ENCODE data around the gene FAM47A. TPM values are rescaled to one million over a fixed set of nuclear protein-coding genes. Genes with fewer than 3 reads are reported as not detected.

FAM47A gene
- total RNA-seq (2014; rRNA removed; shearing (Covaris generic)): not detected in 2 replicates

DNA sequence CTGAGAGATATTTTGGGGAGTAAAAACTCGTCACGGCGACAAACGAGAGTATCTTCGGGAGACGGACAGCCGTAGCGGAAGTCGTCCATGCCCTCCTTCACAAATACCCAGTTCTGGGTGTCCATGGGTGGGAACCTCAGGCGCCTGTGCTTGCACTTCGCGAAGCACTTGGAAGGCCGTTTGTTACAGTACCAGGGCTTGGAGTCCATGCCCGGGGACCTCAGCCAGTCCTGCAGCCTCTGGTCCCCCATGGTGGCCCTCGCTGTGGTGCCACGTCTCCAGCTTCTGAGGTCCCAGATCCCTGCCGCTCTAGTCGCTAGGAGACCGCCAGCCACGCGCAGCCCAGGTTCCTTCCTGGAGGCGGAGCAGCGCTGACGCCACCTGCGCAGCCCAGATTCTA lies at the start of gene FAM47A:
TSS of gene FAM47A (minus strand) at position 287 of the 400 bp plus-strand sequence. CDS start at position 251, 36 bp downstream.
- no peak for DNase-seq
- H3K4me3 ChIP-seq: no peak within 1 kb of the TSS
- H3K4me1 ChIP-seq: no peaks in the 10 kb centered on the region
- H3K27ac ChIP-seq: no peak within 1 kb of the TSS
- H3K27me3 ChIP-seq: no peaks in the 10 kb centered on the region
- no peaks in the 10 kb centered on the region for H3K36me3 ChIP-seq
- no peaks in the 10 kb centered on the region for H3K9me3 ChIP-seq (replicated peaks)

- Histone ChIP-seq H3K4me1 (no peaks in the 10 kb centered on the region), H3K27ac (no peak overlapping the region), H3K36me3 (no peaks in the 10 kb centered on the region), H3K9me3 (replicated peaks) (no peaks in the 10 kb centered on the region), H3K27me3 (no peaks in the 10 kb centered on the region), H3K4me3 (no peak overlapping the region)
- no peak for DNase-seq
Observed at GRCh38 chrX:34147345-34147744, 15.2 kb upstream of the FAM47A start.

- DNase-seq: no peak
- H3K27ac ChIP-seq: no peak overlapping the region
- H3K36me3 ChIP-seq: no peaks in the 10 kb centered on the region
- H3K27me3 ChIP-seq: no peaks in the 10 kb centered on the region
- no peak overlapping the region for H3K4me3 ChIP-seq
- no peaks in the 10 kb centered on the region for H3K9me3 ChIP-seq (replicated peaks)
- H3K4me1 ChIP-seq: no peaks in the 10 kb centered on the region
Observed at GRCh38 chrX:34146906-34147305, 14.8 kb upstream of the FAM47A start.

DNA sequence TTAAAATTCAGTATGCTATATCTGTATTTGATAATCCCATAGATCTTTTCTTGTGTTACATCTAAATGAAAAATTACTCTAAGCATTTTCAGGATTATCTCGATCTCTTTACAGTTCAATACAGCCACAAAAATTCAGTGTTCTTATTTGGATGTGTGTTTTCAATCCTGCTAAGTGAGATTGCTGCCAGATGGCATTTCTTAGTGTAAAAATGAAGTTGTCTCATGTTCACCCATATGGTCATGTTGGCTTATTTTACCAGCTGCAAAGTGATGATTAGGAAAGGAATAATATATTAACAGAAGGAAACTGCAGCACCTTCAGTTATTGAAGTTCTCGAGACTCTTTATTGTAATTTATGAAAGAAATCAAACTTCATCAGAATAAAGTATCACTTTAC lies 12.1 kb upstream of the FAM47A start:
- H3K4me1 ChIP-seq: no peaks in the 10 kb centered on the region
- no peak for DNase-seq
- H3K27me3 ChIP-seq: no peaks in the 10 kb centered on the region
- no peaks in the 10 kb centered on the region for H3K9me3 ChIP-seq (replicated peaks)
- no peak overlapping the region for H3K4me3 ChIP-seq
- no peak overlapping the region for H3K27ac ChIP-seq
- no peaks in the 10 kb centered on the region for H3K36me3 ChIP-seq

GRCh38 chrX:34140816-34141215 lies 8.7 kb upstream of the FAM47A start:
- H3K4me3 ChIP-seq: no peak overlapping the region
- no peaks in the 10 kb centered on the region for H3K9me3 ChIP-seq (replicated peaks)
- no peaks in the 10 kb centered on the region for H3K36me3 ChIP-seq
- no peak for DNase-seq
- no peaks in the 10 kb centered on the region for H3K27me3 ChIP-seq
- H3K27ac ChIP-seq: no peak overlapping the region
- no peaks in the 10 kb centered on the region for H3K4me1 ChIP-seq

DNA sequence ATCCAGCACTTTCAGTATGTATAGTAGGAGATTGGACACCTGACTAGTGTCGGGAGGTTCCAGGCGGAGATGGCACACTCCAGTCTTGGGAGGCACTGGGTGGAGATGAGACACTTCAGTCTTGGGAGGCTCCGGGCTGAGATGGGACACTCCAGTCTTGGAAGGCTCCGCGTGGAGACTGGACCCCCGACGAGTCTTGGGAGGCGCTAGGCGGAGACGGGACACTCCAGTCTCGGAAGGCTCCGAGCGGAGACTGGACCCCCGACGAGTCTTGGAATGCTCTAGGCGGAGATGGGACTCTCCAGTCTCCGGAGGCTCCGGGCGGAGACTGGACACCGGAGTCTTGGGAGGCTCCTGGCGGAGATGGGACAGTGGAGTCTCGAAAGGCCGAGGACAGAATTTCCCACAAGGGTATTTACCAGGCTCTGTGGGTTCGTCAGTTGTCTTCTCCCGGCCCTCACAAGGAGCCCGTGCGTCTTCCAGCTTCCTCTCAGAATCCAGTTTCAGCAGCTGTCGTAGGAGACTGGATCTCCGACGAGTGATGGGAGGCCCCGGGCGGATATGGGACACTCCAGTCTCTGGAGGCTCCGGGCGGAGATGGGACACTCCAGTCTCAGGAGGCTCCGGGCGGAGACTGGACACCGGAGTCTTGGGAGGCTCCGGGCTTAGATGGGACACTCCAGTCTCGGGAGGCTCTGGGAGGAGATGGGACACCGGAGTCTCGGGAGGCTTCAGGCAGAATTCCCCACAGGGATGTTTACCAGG lies 952 bp downstream of the FAM47A start:
- H3K4me3 ChIP-seq: no peak overlapping the region
- H3K27me3 ChIP-seq: no peaks in the 10 kb centered on the region
- no peaks in the 10 kb centered on the region for H3K4me1 ChIP-seq
- no peaks in the 10 kb centered on the region for H3K36me3 ChIP-seq
- H3K27ac ChIP-seq: no peak overlapping the region
- H3K9me3 ChIP-seq (replicated peaks): no peaks in the 10 kb centered on the region
- no peak for DNase-seq

GRCh38 chrX:34130501-34130900 lies 1.6 kb downstream of the FAM47A start:
- H3K9me3 ChIP-seq (replicated peaks): no peaks in the 10 kb centered on the region

GRCh38 chrX:34126011-34126410 lies 6.1 kb downstream of the FAM47A start:
- Histone ChIP-seq H3K9me3 (replicated peaks) (no peaks in the 10 kb centered on the region), H3K27ac (no peak overlapping the region), H3K36me3 (no peaks in the 10 kb centered on the region), H3K4me1 (no peaks in the 10 kb centered on the region), H3K4me3 (no peak overlapping the region), H3K27me3 (no peaks in the 10 kb centered on the region)
- no peak for DNase-seq

More at GRCh38 chrX:34130501-34130900, 1.6 kb downstream of the FAM47A start:
- Histone ChIP-seq H3K4me1 (no peaks in the 10 kb centered on the region), H3K36me3 (no peaks in the 10 kb centered on the region), H3K27me3 (no peaks in the 10 kb centered on the region), H3K27ac (no peak overlapping the region), H3K4me3 (no peak overlapping the region)
- DNase-seq: no peak

- Histone ChIP-seq H3K9me3 (replicated peaks) (no peaks in the 10 kb centered on the region), H3K4me3 (no peak overlapping the region), H3K36me3 (no peaks in the 10 kb centered on the region), H3K27me3 (no peaks in the 10 kb centered on the region), H3K4me1 (no peaks in the 10 kb centered on the region), H3K27ac (no peak overlapping the region)
- no peak for DNase-seq
Observed at GRCh38 chrX:34119122-34119521, 13.0 kb downstream of the FAM47A start.

GRCh38 chrX:34112459-34112858 lies 19.7 kb downstream of the FAM47A start:
- no peaks in the 10 kb centered on the region for H3K4me1 ChIP-seq
- DNase-seq: no peak
- no peak overlapping the region for H3K27ac ChIP-seq
- no peaks in the 10 kb centered on the region for H3K36me3 ChIP-seq
- H3K4me3 ChIP-seq: no peak overlapping the region
- no peaks in the 10 kb centered on the region for H3K27me3 ChIP-seq
- H3K9me3 ChIP-seq (replicated peaks): no peaks in the 10 kb centered on the region

Measured in SJCRH30 (cell line).